Activated CD8-positive, alpha-beta memory T cell treated with anti-CD3 and anti-CD28 coated beads, Interleukin-2, amount 50 U/mL, for 1 hour (primary cell): Measurements from ENCODE around the gene LCT.
"Not testable (repeated sequence)": the region's sequence is repeated elsewhere in the genome, so short reads cannot be mapped to it uniquely, and the experiment has no call there.

Source experiments
- DNase-seq: peaks from one replicate; pipeline ENCODE4 v3.0.0-alpha.2; 2020; ENCODE audit errors: extremely low read depth

The LCT gene

GRCh38 chr2:135836596-135837270 is at the start of gene LCT:
Gene LCT (minus strand): TSS chr2:135837184. CDS start chr2:135837169, 15 bp downstream.
- DNase-seq, result no peak

DNA sequence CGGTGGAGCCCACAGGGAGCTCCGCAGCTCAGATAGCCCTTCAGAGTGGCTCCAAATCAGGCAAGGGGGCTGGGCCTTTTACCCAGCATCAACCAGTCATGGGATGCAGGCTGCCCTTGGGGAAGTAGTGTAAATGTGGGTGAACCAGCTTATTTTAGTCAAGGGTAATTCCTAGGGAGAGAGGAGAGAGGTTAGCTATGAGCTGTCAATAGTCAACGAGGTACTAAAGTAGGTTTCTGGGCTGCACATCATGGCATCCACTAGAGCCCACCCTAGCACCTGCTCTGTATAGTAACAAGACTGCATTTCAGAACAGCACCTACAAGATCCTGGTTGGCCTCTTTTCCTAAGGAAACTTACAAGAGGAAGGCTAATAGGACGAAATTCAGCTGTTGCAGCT is 48.7 kb upstream of the LCT start:
- DNase-seq, result no peak

- no peak for DNase-seq
Measured at GRCh38 chr2:135882415-135882814, 45.4 kb upstream of the LCT start.

GRCh38 chr2:135876770-135877169 is 39.8 kb upstream of the LCT start:
- not testable (repeated sequence) for DNase-seq

- DNase-seq, result peak; percentile 97
Measured at GRCh38 chr2:135876066-135876711, 39.2 kb upstream of the LCT start, which contains the start of gene MCM6. Gene MCM6 (minus strand): TSS chr2:135876443. CDS start chr2:135876365, 78 bp downstream.

DNA sequence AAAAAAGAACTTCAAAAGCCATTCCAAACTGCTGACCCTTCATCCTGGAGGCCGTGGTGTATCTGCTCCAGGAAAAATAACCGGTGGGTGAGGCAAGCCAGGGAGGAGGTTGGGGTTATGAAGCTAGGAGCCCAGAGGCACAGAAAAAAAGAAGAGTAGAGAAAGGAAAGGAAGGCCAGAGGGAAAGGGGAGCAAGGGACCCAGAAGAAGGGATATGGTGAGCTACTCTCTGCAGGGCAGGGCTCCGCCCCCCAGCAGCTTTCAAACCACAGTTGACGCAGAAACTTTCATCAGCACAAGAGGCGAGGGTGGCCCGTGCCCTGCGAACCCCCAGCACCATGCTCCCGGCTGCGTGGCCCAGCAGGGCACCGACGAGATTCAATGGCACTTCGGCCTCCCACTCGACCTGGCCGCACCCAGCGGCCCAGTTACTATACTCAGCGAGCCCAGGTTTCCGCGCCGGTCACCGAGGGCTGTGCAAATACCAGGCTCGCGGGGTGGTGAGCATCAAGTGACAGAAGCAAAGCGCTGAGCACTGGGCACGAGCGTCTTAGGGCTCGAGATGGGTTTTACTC is 38.6 kb upstream of the LCT start:
- peak; percentile 45 for DNase-seq

DNA sequence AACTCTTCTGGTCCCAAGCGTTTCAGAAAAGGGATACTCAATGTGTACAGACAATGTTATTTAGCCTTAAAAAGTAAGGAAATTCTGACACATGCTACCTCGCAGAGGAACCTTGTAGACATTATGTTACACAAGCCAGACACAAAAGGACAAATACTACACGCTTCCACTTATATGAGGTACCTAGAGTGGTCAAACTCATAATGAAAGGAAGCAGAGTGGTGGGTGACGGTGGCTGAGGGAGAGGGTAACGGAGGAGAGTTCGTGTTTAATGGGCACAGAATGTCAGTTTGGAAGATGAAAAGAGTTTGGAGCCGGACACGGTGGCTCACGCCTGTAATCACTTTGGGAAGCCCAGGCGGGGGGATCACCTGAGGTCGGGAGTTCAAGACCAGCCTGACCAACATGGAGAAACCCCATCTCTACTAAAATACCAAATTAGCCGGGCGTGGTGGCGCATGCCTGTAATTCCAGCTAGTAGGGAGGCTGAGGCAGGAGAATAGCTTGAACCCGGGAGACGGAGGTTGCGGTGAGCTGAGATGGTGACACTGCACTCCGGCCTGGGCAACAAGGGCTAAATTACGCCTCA is 37.9 kb upstream of the LCT start:
- no peak for DNase-seq

DNA sequence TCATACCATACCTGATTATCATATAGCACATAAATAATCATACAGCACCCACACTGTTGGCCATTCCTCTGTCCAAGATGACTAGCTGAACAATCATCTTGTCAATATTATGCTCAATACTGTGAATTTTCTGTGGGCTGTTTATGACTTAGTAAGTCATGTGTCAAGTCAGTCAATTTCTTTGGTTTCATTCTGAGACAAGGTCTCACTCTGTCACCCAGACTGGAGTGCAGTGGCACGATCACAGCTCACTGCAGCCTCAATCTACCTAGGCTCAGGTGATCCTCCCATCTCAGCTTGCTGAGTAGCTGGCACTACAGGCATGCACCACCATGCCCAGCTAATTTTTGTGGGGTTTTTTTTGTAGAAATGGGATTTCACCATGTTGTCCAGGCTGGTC is 33.6 kb upstream of the LCT start:
- DNase-seq, result no peak

GRCh38 chr2:135863233-135863632 is 26.2 kb upstream of the LCT start:
- DNase-seq, result no peak

GRCh38 chr2:135862718-135863117 is 25.7 kb upstream of the LCT start:
- no peak for DNase-seq

DNA sequence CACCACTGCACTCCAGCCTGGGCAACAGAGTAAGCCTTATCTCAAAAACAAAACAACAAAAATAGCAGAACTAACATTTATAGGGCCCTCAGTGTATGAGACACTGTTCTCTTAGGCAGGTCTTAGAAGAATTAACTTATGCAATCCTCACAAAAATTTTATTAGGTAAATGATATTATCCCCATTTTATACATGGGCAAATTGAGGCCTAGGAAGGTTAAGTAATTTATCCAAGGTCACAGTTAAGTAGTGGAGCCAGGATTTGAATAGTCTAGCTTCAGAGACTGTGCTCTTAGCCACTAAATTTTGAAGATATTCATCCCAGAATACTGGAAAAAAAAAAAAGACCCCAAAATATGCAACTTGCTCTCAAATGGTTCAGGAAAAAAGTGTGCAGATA is 16.4 kb upstream of the LCT start:
- no peak for DNase-seq

DNA sequence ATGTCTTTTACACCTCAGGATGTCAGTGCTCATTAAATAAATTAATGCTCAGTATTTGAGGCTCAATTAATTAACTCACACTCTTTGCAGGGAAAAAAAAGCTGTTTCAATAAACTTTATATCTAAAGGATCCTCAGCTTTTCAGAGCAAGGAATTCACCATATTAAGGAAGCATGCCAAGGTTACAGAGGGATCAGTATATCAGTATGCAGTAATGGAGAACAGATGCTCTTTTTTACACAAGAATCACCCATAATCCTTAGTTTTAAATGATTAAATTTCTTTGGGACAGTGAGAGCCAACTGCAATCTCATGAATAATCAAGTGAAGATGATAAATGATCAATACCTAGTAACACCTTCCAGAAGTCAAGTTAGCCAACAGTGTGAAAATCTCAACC is 14.9 kb upstream of the LCT start:
- no peak for DNase-seq

- DNase-seq, result no peak
Measured at GRCh38 chr2:135850892-135851668, 14.1 kb upstream of the LCT start.

GRCh38 chr2:135849087-135849486 is 12.1 kb upstream of the LCT start:
- DNase-seq, result no peak

- no peak for DNase-seq
Measured at GRCh38 chr2:135845997-135846396, 9.0 kb upstream of the LCT start.

DNA sequence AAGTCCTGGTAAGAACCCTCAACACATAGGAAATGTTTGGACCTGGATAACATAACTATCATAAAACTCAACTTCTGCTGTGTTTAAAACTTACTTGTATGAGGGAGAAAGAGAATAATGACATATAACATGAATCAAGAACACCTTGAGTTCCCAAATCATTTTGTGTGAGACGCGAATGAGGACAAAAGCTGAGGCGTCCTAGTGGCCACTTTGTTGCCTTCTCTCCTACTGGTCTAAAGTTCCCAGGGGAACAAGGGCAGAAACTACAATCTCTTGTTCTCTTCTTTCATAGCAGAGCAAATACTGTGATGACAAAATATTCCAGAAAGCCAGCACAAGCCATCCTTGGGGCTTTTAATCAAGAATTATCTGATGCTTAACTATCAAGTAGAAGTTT is 8.3 kb upstream of the LCT start:
- DNase-seq, result no peak

- DNase-seq, result no peak
Measured at GRCh38 chr2:135844301-135844895, 7.4 kb upstream of the LCT start.

- no peak for DNase-seq
Measured at GRCh38 chr2:135843671-135844070, 6.7 kb upstream of the LCT start.

DNA sequence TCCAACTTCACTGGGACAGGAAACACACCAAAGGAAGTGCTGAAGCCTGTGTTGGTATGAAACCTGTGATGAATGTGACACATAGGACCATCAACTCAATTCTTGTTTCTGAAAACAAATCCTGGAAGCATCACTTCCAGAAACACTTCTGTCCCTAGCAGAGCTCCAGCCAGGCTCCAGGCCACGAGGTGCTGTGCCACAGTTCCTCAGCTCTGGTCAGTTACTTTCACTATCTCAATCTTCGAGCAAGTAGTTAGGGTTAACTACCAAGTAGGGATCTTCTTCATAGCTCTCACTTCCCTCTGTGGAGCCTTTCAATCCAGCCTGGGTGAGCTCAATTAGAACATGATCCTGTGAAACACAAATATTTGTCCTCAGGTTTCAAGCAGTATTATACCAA is 3.6 kb upstream of the LCT start:
- no peak for DNase-seq

- no peak for DNase-seq
Measured at GRCh38 chr2:135839713-135840112, 2.7 kb upstream of the LCT start.

- DNase-seq, result no peak
Measured at GRCh38 chr2:135838502-135838901, 1.5 kb upstream of the LCT start.

DNA sequence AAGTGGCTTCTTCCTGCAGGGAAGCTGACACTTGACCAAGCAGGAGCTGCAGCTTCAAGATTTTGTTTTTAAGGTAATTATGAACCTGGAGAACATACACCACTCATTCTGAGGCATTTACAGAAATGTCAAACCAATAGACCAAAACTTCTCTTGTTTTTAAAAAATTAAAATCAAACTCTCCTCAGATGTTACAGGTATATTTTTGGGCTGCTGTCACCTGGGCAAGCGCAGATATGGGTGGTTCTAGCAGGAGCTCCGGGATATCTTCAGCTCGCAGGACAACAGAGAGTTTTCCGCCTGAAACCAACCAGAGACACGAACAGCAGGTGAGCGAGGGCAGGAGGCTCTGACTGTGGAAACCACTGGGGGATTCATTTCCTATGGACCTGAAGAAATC is 4.1 kb downstream of the LCT start:
- DNase-seq, result no peak
